GM11168 (cell line): ENCODE data around the gene KIF23.
"Not testable (repeated sequence)": the region's sequence is repeated elsewhere in the genome, so short reads cannot be mapped to it uniquely, and the experiment has no call there.

ENCODE experiments used
- in situ Hi-C: fragments of 300-500 bp; cut with MboI; formaldehyde crosslinking; loops from one replicate; pipeline ENCODE4 v1.12.0; 2022; ENCODE audit warnings: low sequenced_read_pairs; ENCODE audit not compliant: unreplicated experiment

KIF23 gene

GRCh38 chr15:69424748-69425413 lies 10.7 kb downstream of the KIF23 start:
- in situ Hi-C loops, result no loop called here

GRCh38 chr15:69433831-69434230 lies 19.7 kb downstream of the KIF23 start:
- in situ Hi-C loops, result no loop called here

GRCh38 chr15:69434238-69434637 lies 20.1 kb downstream of the KIF23 start:
- in situ Hi-C loops, result no loop called here

DNA sequence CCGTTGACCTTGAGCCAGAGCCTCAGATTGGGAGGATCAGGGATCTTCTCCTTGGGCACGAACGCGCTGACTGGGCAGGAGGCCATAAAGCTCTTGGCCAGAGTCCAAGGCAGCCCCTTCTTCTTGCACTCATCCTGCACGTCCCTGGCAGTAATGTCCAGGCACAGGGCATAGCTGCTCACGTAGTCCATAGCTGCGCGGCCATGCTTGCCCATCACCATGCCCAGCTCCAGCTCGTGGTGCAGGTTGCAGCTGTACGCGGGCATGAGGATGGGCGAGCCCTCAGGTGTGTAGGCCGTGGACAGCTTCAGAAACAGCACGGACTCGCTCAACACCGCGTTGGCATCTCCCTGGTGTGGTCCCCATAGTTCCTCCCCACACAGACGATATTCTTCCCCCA lies 20.5 kb downstream of the KIF23 start:
- in situ Hi-C loops, result no loop called here

DNA sequence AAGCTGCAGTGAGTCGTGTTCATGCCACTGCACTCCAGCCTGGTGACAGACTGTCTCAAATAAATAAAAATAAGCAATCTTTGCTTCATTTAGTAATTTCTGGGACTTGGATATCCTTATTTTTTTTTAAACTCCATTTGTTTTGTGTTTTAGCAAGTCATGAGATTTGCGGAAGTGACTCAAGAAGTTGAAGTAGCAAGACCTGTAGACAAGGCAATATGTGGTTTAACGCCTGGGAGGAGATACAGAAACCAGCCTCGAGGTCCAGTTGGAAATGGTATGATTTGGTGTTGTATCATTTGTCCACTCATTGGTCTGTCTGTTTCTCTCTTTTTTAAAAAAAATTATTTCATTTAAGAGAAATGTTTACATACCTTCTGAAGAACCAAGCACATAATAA lies 21.8 kb downstream of the KIF23 start:
- in situ Hi-C loops, result no loop called here

DNA sequence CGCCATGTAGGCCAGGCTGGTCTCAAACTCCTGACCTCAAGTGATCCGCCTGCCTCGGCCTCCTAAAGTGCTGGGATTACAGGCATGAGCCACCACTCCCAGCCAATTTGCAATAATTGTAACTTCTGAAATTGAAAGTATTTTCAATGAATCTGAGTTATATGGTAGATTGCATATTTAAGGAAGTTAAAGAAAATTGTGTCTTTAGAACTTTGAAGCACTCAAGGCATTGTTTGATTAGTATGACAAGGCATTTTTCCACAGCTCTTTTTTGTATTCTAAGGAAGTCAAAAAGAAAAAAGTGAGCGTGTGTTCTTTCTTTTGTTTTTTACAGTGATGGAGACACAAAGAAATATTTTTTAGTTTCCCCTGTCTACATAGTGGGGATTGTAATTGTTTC lies 22.8 kb downstream of the KIF23 start:
- in situ Hi-C loops, result no loop called here

DNA sequence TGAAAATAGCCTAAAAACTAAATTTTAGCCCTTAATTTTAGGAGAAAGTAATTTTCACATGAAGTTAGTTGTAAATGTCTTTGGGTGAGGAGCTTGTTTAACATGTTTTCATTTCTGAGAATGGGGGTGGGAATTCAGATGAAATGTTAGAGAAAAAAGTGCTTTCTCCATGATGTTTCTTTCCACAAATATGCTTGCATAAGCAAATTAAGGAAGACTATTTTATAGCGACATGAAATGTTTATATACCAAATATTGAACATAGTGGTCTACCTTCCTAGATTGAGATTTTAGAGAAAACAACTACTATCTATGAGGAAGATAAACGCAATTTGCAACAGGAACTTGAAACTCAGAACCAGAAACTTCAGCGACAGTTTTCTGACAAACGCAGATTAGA lies 25.5 kb downstream of the KIF23 start:
- in situ Hi-C loops, result no loop called here

- in situ Hi-C loops, result no loop called here
Observed at GRCh38 chr15:69443032-69443611, 29.0 kb downstream of the KIF23 start.

DNA sequence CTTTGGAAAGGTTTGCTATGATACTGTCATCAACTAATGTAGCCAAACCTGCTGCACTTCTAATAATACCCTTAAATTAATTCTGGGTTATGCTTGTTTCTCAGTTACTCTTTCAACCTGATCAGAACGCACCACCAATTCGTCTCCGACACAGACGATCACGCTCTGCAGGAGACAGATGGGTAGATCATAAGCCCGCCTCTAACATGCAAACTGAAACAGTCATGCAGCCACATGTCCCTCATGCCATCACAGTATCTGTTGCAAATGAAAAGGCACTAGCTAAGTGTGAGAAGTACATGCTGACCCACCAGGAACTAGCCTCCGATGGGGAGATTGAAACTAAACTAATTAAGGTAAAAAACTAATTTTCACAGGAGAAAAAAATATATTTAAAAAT lies 30.5 kb downstream of the KIF23 start:
- in situ Hi-C loops, result no loop called here

- in situ Hi-C loops, result no loop called here
Observed at GRCh38 chr15:69446953-69447352, 32.8 kb downstream of the KIF23 start.

DNA sequence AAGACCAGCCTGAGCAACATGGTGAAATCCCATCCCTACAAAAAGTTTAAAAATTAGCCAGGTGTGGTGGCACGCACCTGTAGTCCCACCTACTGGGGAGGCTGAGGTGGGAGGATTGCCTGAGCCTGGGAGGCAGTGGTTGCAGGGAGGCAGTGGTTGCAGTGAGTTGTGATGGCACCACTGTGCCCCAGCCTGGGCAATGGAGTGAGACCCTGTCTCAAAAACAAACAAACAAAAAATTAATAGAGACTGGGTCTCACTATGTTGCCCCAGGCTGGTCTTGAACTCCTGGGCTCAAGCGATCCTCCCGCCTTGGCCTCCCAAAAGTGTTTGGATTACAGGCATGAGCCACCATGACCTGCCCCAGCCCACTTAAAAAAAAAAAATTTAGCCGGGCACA lies 36.1 kb downstream of the KIF23 start:
- in situ Hi-C loops, result not testable (repeated sequence)

DNA sequence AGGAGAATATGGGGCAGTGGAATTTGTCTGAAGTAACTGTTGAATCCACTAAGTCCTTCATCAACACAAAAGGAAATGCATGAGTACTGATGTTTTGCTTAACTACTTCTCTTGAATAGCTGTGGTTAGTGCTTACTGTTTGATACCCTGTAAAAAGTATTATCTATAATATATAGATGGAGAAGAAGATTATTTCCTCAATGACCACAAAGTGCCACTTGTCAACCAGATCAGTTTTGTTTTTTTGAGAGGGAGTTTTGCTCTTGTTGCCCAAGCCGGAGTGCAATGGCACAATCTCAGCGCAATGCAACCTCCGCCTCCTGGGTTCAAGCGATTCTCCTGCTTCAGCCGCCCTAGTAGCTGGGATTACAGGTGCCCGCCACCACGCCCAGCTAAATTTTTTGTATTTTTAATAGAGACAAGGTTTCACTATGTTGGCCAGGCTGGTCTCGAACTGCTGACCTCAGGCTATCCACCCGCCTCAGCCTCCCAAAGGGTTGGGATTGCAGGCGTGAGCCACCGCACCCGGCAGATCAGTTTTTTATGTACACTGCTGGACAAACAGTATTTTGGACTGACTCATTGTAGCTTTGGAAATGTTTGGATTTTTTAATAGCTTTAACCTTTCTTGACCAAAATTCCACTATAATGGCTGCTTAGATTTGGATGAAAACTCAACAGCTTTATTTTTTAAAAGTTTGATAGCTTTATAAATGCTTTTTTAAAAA lies 37.0 kb downstream of the KIF23 start:
- in situ Hi-C loops, result no loop called here

DNA sequence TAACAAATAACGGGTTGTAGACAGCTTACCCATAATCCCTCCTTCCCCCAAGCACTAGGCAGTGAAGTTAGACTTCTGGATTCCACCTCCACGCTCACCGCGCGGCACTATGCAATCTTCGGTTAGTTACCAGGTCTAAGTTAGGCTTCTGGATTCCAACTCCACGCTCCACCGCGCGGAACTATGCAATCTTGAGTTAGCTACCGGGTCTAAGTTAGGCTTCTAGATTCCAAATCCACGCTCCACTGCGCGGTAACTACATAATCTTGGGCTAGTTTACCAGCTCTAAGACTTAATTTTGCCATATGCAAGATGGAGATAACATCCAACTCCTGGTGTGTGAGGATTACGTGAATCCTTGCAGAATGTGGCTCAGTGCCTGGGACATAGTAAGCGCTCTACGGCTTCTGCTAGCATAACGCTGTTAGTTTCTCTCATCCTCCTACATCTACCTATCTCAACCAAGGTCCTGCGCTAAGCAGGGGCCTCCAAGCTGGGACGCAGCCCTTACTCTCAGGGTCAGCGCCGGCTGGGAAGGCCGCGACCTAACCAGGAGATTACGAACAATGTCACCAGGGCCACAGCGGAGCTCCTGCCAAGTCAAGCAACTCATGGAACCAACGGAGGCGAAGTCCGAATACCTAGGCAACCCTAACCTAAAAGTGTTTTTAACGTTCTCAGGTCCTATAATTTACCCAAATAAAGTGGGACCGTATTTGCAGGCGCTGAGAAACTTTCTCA lies 38.0 kb downstream of the KIF23 start:
- in situ Hi-C loops, result no loop called here

DNA sequence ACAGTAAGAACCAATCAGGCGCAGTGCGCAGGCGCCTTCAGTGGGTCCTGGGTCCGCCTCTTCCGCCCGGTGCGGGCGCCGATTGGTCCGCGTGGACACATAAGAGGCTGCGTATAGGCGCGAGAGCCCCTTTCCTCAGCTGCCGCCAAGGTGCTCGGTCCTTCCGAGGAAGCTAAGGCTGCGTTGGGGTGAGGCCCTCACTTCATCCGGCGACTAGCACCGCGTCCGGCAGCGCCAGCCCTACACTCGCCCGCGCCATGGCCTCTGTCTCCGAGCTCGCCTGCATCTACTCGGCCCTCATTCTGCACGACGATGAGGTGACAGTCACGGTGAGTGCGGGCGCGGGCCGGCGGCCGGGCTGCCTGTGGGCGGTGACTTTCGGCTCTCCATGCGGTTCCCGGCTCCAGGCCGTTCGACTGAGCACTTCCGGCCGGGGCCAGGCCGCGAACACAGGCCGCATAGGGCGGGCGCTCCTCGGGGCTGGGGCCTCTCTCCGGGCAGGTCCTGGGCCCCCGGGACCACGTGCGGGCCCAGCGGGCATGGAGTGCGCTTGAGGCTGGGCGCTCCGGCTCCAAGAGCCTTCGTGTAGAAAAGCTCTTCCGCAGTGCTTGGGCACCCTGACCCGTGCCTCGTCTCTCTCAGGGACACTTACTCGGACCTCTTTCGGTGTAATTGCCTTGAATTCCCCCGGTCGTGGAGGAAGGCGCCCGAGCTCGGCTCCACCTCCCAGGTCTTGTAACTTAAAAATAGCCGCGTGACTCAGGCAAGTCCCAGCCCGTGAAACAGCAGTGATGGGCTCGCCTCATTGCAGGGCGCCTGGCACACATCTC lies 38.8 kb downstream of the KIF23 start, which contains the start of gene RPLP1:
Gene RPLP1 (plus strand): TSS at position 127 of the 830 bp plus-strand sequence. CDS start 131 bp downstream, at position 258.
- in situ Hi-C loops, result no loop called here

- in situ Hi-C loops, result no loop called here
Observed at GRCh38 chr15:69454953-69455352, 40.8 kb downstream of the KIF23 start.

GRCh38 chr15:69456208-69457166 lies 42.3 kb downstream of the KIF23 start:
- in situ Hi-C loops, result no loop called here

GRCh38 chr15:69457304-69458280 lies 43.4 kb downstream of the KIF23 start:
- in situ Hi-C loops, result no loop called here

DNA sequence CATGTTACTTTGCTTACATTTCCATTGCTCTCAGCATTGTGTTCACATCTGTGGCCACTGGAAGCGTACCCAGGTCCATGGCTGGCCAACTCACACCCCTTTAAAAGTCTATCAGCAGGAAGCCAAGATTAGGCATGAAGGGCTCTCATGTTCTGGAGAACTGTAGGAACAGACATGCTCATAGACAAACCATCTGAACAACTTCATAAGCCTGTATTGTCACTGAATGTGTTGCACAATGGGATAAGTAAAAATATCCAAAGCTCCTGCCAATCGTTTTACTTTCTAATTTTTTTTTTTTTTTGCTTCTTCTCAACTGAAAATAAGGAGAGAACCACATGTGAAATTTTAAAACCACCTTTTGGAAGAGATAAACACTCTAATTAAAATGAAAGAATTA lies 44.9 kb downstream of the KIF23 start:
- in situ Hi-C loops, result no loop called here
